DMS79 treated with DMSO at 0.1 percent for 48 hours (cell line): ENCODE measurements around the gene CDX2.
"Not testable (repeated sequence)": the region's sequence is repeated elsewhere in the genome, so short reads cannot be mapped to it uniquely, and the experiment has no call there.

Experiments
- DNase-seq: peaks from one replicate; lab custom pipeline; 2025; lab: John Stamatoyannopoulos, UW

Gene CDX2

GRCh38 chr13:27969082-27969865 is at the start of gene CDX2:
TSS of gene CDX2 (minus strand) at chr13:27969315. CDS start at chr13:27969006, 309 bp downstream.
- no peak for DNase-seq

GRCh38 chr13:28014301-28014700 is 45.2 kb upstream of the CDX2 start:
- no peak for DNase-seq

GRCh38 chr13:28013482-28013881 is 44.4 kb upstream of the CDX2 start:
- no peak for DNase-seq

- no peak for DNase-seq
These were observed 43.8 kb upstream of the CDX2 start for GRCh38 chr13:28012896-28013295.

GRCh38 chr13:28012383-28012782 is 43.3 kb upstream of the CDX2 start:
- DNase-seq, result no peak

GRCh38 chr13:28010046-28010445 is 40.9 kb upstream of the CDX2 start:
- no peak for DNase-seq

- not testable (repeated sequence) for DNase-seq
These were observed 35.9 kb upstream of the CDX2 start for GRCh38 chr13:28005016-28005415.

- no peak for DNase-seq
These were observed 34.0 kb upstream of the CDX2 start for GRCh38 chr13:28002886-28003698.

- no peak for DNase-seq
These were observed 32.8 kb upstream of the CDX2 start for GRCh38 chr13:28001837-28002473.

- DNase-seq, result no peak
These were observed 31.9 kb upstream of the CDX2 start for GRCh38 chr13:28001049-28001448.

- no peak for DNase-seq
These were observed 31.5 kb upstream of the CDX2 start for GRCh38 chr13:28000567-28000966.

GRCh38 chr13:27997904-27998522 is 28.9 kb upstream of the CDX2 start:
- no peak for DNase-seq

GRCh38 chr13:27991881-27992280 is 22.8 kb upstream of the CDX2 start:
- no peak for DNase-seq

- no peak for DNase-seq
These were observed 19.4 kb upstream of the CDX2 start, which contains the start of gene URAD for GRCh38 chr13:27988520-27988919. TSS of gene URAD (minus strand) at chr13:27988693. CDS start at chr13:27988637, 56 bp downstream.

GRCh38 chr13:27985600-27985999 is 16.5 kb upstream of the CDX2 start:
- DNase-seq, result no peak

GRCh38 chr13:27982361-27982760 is 13.2 kb upstream of the CDX2 start:
- DNase-seq, result no peak

- no peak for DNase-seq
These were observed 12.0 kb upstream of the CDX2 start for GRCh38 chr13:27981006-27981708.

- no peak for DNase-seq
These were observed 11.3 kb upstream of the CDX2 start for GRCh38 chr13:27980280-27980998.

- no peak for DNase-seq
These were observed 10.7 kb upstream of the CDX2 start for GRCh38 chr13:27979765-27980279.

- no peak for DNase-seq
These were observed 10.0 kb upstream of the CDX2 start for GRCh38 chr13:27979001-27979643.
